ENCODE data around the gene MTMR6.

MTMR6 gene

GRCh38 chr13:25248071-25248470, 39.2 kb downstream of the MTMR6 start:
- H4K20me1 ChIP-seq (ENCODE audit: insufficient read depth, low read length): no peaks in the 10 kb centered on the region
- no peak overlapping the region for H3K4me2 ChIP-seq (ENCODE audit: insufficient read depth, low read length)
- TF ChIP-seq EZH2 (IDR thresholded peaks at IDR 0.05; ENCODE audit: borderline replicate concordance, low read depth, low read length, severe bottlenecking) (no peak), CTCF (IDR thresholded peaks at IDR 0.05; ENCODE audit: borderline replicate concordance, extremely low read depth, low read length, poor library complexity, severe bottlenecking) (no peak)
- H3K9me3 ChIP-seq (ENCODE audit: insufficient read depth, low read length, severe bottlenecking): no peaks in the 10 kb centered on the region
- H3K36me3 ChIP-seq (ENCODE audit: insufficient read depth, low read length): peaks cover 35% of the 10 kb centered on the region
- no peaks in the 10 kb centered on the region for H3K4me1 ChIP-seq (ENCODE audit: insufficient read depth, low read length)
- H2AFZ ChIP-seq (ENCODE audit: low read depth, low read length): no peak overlapping the region
- H3K27me3 ChIP-seq (ENCODE audit: insufficient read depth, low read length, poor library complexity): no peaks in the 10 kb centered on the region
- no peak overlapping the region for H3K27ac ChIP-seq (ENCODE audit: low read length)
- DNase-seq: no peak
- no peak for ATAC-seq (ENCODE audit: insufficient read depth, low read depth)
- no peak overlapping the region for H3K4me3 ChIP-seq (ENCODE audit: low read depth in 1 of 2, low read length in 2 of 2)
- no peaks in the 10 kb centered on the region for H3K79me2 ChIP-seq (ENCODE audit: insufficient read depth, low read length)
- H3K9ac ChIP-seq (ENCODE audit: low read depth, low read length): no peak overlapping the region

GRCh38 chr13:25247360-25247759, 39.9 kb downstream of the MTMR6 start:
- Histone ChIP-seq H3K4me3 (ENCODE audit: low read depth in 1 of 2, low read length in 2 of 2) (no peak overlapping the region), H3K36me3 (ENCODE audit: insufficient read depth, low read length) (peaks cover 29% of the 10 kb centered on the region), H3K4me2 (ENCODE audit: insufficient read depth, low read length) (no peak overlapping the region), H3K9ac (ENCODE audit: low read depth, low read length) (no peak overlapping the region), H3K27me3 (ENCODE audit: insufficient read depth, low read length, poor library complexity) (no peaks in the 10 kb centered on the region), H3K4me1 (ENCODE audit: insufficient read depth, low read length) (no peaks in the 10 kb centered on the region), H3K9me3 (ENCODE audit: insufficient read depth, low read length, severe bottlenecking) (no peaks in the 10 kb centered on the region), H2AFZ (ENCODE audit: low read depth, low read length) (no peak overlapping the region), H3K79me2 (ENCODE audit: insufficient read depth, low read length) (no peaks in the 10 kb centered on the region), H3K27ac (ENCODE audit: low read length) (no peak overlapping the region), H4K20me1 (ENCODE audit: insufficient read depth, low read length) (no peaks in the 10 kb centered on the region)
- DNase-seq (no peak), ATAC-seq (ENCODE audit: insufficient read depth, low read depth) (no peak)
- TF ChIP-seq CTCF (IDR thresholded peaks at IDR 0.05; ENCODE audit: borderline replicate concordance, extremely low read depth, low read length, poor library complexity, severe bottlenecking) (no peak), EZH2 (IDR thresholded peaks at IDR 0.05; ENCODE audit: borderline replicate concordance, low read depth, low read length, severe bottlenecking) (no peak)

GRCh38 chr13:25244123-25244522, 43.2 kb downstream of the MTMR6 start:
- H3K27ac ChIP-seq (ENCODE audit: low read length): no peak overlapping the region
- H3K4me1 ChIP-seq (ENCODE audit: insufficient read depth, low read length): no peaks in the 10 kb centered on the region
- no peaks in the 10 kb centered on the region for H3K79me2 ChIP-seq (ENCODE audit: insufficient read depth, low read length)
- no peak overlapping the region for H3K4me2 ChIP-seq (ENCODE audit: insufficient read depth, low read length)
- ATAC-seq (ENCODE audit: insufficient read depth, low read depth) (no peak), DNase-seq (no peak)
- no peak overlapping the region for H3K4me3 ChIP-seq (ENCODE audit: low read depth in 1 of 2, low read length in 2 of 2)
- H4K20me1 ChIP-seq (ENCODE audit: insufficient read depth, low read length): no peaks in the 10 kb centered on the region
- no peaks in the 10 kb centered on the region for H3K27me3 ChIP-seq (ENCODE audit: insufficient read depth, low read length, poor library complexity)
- no peak overlapping the region for H3K9ac ChIP-seq (ENCODE audit: low read depth, low read length)
- peaks cover 13% of the 10 kb centered on the region for H3K36me3 ChIP-seq (ENCODE audit: insufficient read depth, low read length)
- H3K9me3 ChIP-seq (ENCODE audit: insufficient read depth, low read length, severe bottlenecking): no peaks in the 10 kb centered on the region
- TF ChIP-seq EZH2 (IDR thresholded peaks at IDR 0.05; ENCODE audit: borderline replicate concordance, low read depth, low read length, severe bottlenecking) (no peak), CTCF (IDR thresholded peaks at IDR 0.05; ENCODE audit: borderline replicate concordance, extremely low read depth, low read length, poor library complexity, severe bottlenecking) (no peak)
- no peak overlapping the region for H2AFZ ChIP-seq (ENCODE audit: low read depth, low read length)

GRCh38 chr13:25242956-25243355, 44.3 kb downstream of the MTMR6 start:
- no peak overlapping the region for H3K4me2 ChIP-seq (ENCODE audit: insufficient read depth, low read length)
- H3K27ac ChIP-seq (ENCODE audit: low read length): no peak overlapping the region

More at GRCh38 chr13:25242956-25243355, 44.3 kb downstream of the MTMR6 start:
- no peaks in the 10 kb centered on the region for H4K20me1 ChIP-seq (ENCODE audit: insufficient read depth, low read length)
- ATAC-seq (ENCODE audit: insufficient read depth, low read depth) (no peak), DNase-seq (no peak)
- no peak overlapping the region for H3K9ac ChIP-seq (ENCODE audit: low read depth, low read length)
- H3K4me3 ChIP-seq (ENCODE audit: low read depth in 1 of 2, low read length in 2 of 2): no peak overlapping the region
- H3K36me3 ChIP-seq (ENCODE audit: insufficient read depth, low read length): peaks cover 3% of the 10 kb centered on the region; the same call in 1 of the 2 replicates
- TF ChIP-seq CTCF (IDR thresholded peaks at IDR 0.05; ENCODE audit: borderline replicate concordance, extremely low read depth, low read length, poor library complexity, severe bottlenecking) (no peak), EZH2 (IDR thresholded peaks at IDR 0.05; ENCODE audit: borderline replicate concordance, low read depth, low read length, severe bottlenecking) (no peak)
- no peaks in the 10 kb centered on the region for H3K27me3 ChIP-seq (ENCODE audit: insufficient read depth, low read length, poor library complexity)
- no peaks in the 10 kb centered on the region for H3K4me1 ChIP-seq (ENCODE audit: insufficient read depth, low read length)
- no peaks in the 10 kb centered on the region for H3K79me2 ChIP-seq (ENCODE audit: insufficient read depth, low read length)
- H3K9me3 ChIP-seq (ENCODE audit: insufficient read depth, low read length, severe bottlenecking): no peaks in the 10 kb centered on the region
- no peak overlapping the region for H2AFZ ChIP-seq (ENCODE audit: low read depth, low read length)

Data from DND-41 (cell line).